ENCODE results near the gene TTC27. TPM values are rescaled to one million over a fixed set of nuclear protein-coding genes. Genes with fewer than 3 reads are reported as not detected.

The TTC27 gene
- total and polyA plus RNA-seq, 2 experiments from 2014 or later, result 12.6 to 13.7 TPM

GRCh38 chr2:32756074-32756727 is 128.4 kb downstream of the TTC27 start:
- TF ChIP-seq EZH2 (IDR thresholded peaks at IDR 0.05; ENCODE audit: insufficient read depth, poor library complexity, severe bottlenecking) (no peak), EZH2phosphoT487 (IDR thresholded peaks at IDR 0.05; ENCODE audit: insufficient read depth, low read depth) (no peak)
- WGBS, 2 experiments (ENCODE audit: low coverage in 1 of 2, low lambda C conversion rate in 2 of 2, missing lambda C conversion rate in 2 of 2), result 94 to 96% methylated on average over 7 of the region's 7 CpGs
- Histone ChIP-seq H4K20me1 (ENCODE audit: insufficient read depth) (0 out of 2 replicates have a peak, but pooled peaks cover 2% of the 10 kb centered on the region), H3F3A (ENCODE audit: insufficient read depth) (peaks cover 3% of the 10 kb centered on the region; the same call in 1 of the 2 replicates), H3K27ac (no peak overlapping the region), H2AFZ (no peak overlapping the region), H3K36me3 (ENCODE audit: low read depth) (peaks cover 7% of the 10 kb centered on the region; the same call in 1 of the 2 replicates), H3K9me2 (ENCODE audit: insufficient read depth) (no peaks in the 10 kb centered on the region), H3K4me3 (no peak overlapping the region), H3K4me2 (ENCODE audit: unreplicated experiment) (no peak overlapping the region), H3K79me2 (ENCODE audit: insufficient read depth) (no peaks in the 10 kb centered on the region), H3K27me3 (replicated peaks; ENCODE audit: insufficient read depth) (no peaks in the 10 kb centered on the region), H3K4me1 (ENCODE audit: insufficient read depth) (peaks cover 15% of the 10 kb centered on the region; the same call in 1 of the 2 replicates), H3K9me3 (ENCODE audit: low read depth) (no peaks in the 10 kb centered on the region), H3K9ac (no peak overlapping the region)
- DNase-seq, result no peak
- in situ Hi-C loops (cut with MboI), result loop anchor here (25.0 kb wide), 1 partner anchor 631 kb away; no protein-coding TSS in a partner anchor

- Histone ChIP-seq H3K4me2 (ENCODE audit: unreplicated experiment) (no peak overlapping the region), H3K4me1 (ENCODE audit: insufficient read depth) (no peaks in the 10 kb centered on the region), H3K9me2 (ENCODE audit: insufficient read depth) (no peaks in the 10 kb centered on the region), H4K20me1 (ENCODE audit: insufficient read depth) (0 out of 2 replicates have a peak, but pooled peaks cover 2% of the 10 kb centered on the region), H3K36me3 (ENCODE audit: low read depth) (peaks cover 7% of the 10 kb centered on the region; the same call in 1 of the 2 replicates), H3K4me3 (no peak overlapping the region), H3K9ac (no peak overlapping the region), H2AFZ (no peak overlapping the region), H3K27me3 (replicated peaks; ENCODE audit: insufficient read depth) (no peaks in the 10 kb centered on the region), H3K9me3 (ENCODE audit: low read depth) (no peaks in the 10 kb centered on the region), H3K27ac (no peak overlapping the region), H3F3A (ENCODE audit: insufficient read depth) (no peaks in the 10 kb centered on the region), H3K79me2 (ENCODE audit: insufficient read depth) (no peaks in the 10 kb centered on the region)
- WGBS, 2 experiments (ENCODE audit: low coverage in 1 of 2, low lambda C conversion rate in 2 of 2, missing lambda C conversion rate in 2 of 2), result 91 to 93% methylated on average over 11 of the region's 11 CpGs
- no peak for TF ChIP-seq EZH2 (IDR thresholded peaks at IDR 0.05; ENCODE audit: insufficient read depth, poor library complexity, severe bottlenecking)
- TF ChIP-seq EZH2phosphoT487 (IDR thresholded peaks at IDR 0.05; ENCODE audit: insufficient read depth, low read depth), result no peak
- in situ Hi-C loops (cut with MboI), result loop anchor here (25.0 kb wide), 1 partner anchor 629 kb away; no protein-coding TSS in a partner anchor
- no peak for DNase-seq
Observed at GRCh38 chr2:32758232-32758631, 130.4 kb downstream of the TTC27 start.

GRCh38 chr2:32760628-32761027 is 132.8 kb downstream of the TTC27 start:
- peaks cover 7% of the 10 kb centered on the region; the same call in 1 of the 2 replicates for H3K36me3 ChIP-seq (ENCODE audit: low read depth)
- H3K27me3 ChIP-seq (replicated peaks; ENCODE audit: insufficient read depth), result no peaks in the 10 kb centered on the region
- H3K4me3 ChIP-seq, result no peak overlapping the region
- H3K4me1 ChIP-seq (ENCODE audit: insufficient read depth), result no peaks in the 10 kb centered on the region
- WGBS, 2 experiments (ENCODE audit: low coverage in 1 of 2, low lambda C conversion rate in 2 of 2, missing lambda C conversion rate in 2 of 2), result 80 to 84% methylated on average over 4 of the region's 4 CpGs
- H3K4me2 ChIP-seq (ENCODE audit: unreplicated experiment), result no peak overlapping the region
- no peaks in the 10 kb centered on the region for H3K79me2 ChIP-seq (ENCODE audit: insufficient read depth)
- DNase-seq, result no peak
- H3K9me2 ChIP-seq (ENCODE audit: insufficient read depth), result no peaks in the 10 kb centered on the region
- H2AFZ ChIP-seq, result no peak overlapping the region
- H3F3A ChIP-seq (ENCODE audit: insufficient read depth), result no peaks in the 10 kb centered on the region
- in situ Hi-C loops (cut with MboI), result loop anchor here (25.0 kb wide), 1 partner anchor 627 kb away; no protein-coding TSS in a partner anchor
- no peaks in the 10 kb centered on the region for H3K9me3 ChIP-seq (ENCODE audit: low read depth)
- no peak overlapping the region for H3K9ac ChIP-seq
- no peak overlapping the region for H3K27ac ChIP-seq
- 0 out of 2 replicates have a peak, but pooled peaks cover 2% of the 10 kb centered on the region for H4K20me1 ChIP-seq (ENCODE audit: insufficient read depth)
- no peak for TF ChIP-seq EZH2phosphoT487 (IDR thresholded peaks at IDR 0.05; ENCODE audit: insufficient read depth, low read depth)
- no peak for TF ChIP-seq EZH2 (IDR thresholded peaks at IDR 0.05; ENCODE audit: insufficient read depth, poor library complexity, severe bottlenecking)

GRCh38 chr2:32768387-32769174 is 140.7 kb downstream of the TTC27 start:
- DNase-seq, result no peak
- Histone ChIP-seq H3K9me2 (ENCODE audit: insufficient read depth) (no peaks in the 10 kb centered on the region), H3K36me3 (ENCODE audit: low read depth) (no peaks in the 10 kb centered on the region), H3K27ac (no peak overlapping the region), H2AFZ (no peak overlapping the region), H3K4me3 (no peak overlapping the region), H3F3A (ENCODE audit: insufficient read depth) (no peaks in the 10 kb centered on the region), H3K4me2 (ENCODE audit: unreplicated experiment) (no peak overlapping the region), H3K79me2 (ENCODE audit: insufficient read depth) (no peaks in the 10 kb centered on the region), H3K9me3 (ENCODE audit: low read depth) (no peaks in the 10 kb centered on the region), H3K9ac (no peak overlapping the region), H3K27me3 (replicated peaks; ENCODE audit: insufficient read depth) (no peaks in the 10 kb centered on the region), H3K4me1 (ENCODE audit: insufficient read depth) (no peaks in the 10 kb centered on the region), H4K20me1 (ENCODE audit: insufficient read depth) (no peaks in the 10 kb centered on the region)
- in situ Hi-C loops (cut with MboI), result loop anchor here (25.0 kb wide), 1 partner anchor 619 kb away; no protein-coding TSS in a partner anchor
- TF ChIP-seq EZH2 (IDR thresholded peaks at IDR 0.05; ENCODE audit: insufficient read depth, poor library complexity, severe bottlenecking), result no peak
- no peak for TF ChIP-seq EZH2phosphoT487 (IDR thresholded peaks at IDR 0.05; ENCODE audit: insufficient read depth, low read depth)
- 97 to 100% methylated on average over 1 of the region's 1 CpG for WGBS, 2 experiments (ENCODE audit: low coverage in 1 of 2, low lambda C conversion rate in 2 of 2, missing lambda C conversion rate in 2 of 2)
